ENCODE measurements around the gene ZC3H7B. TPM values are rescaled to one million over a fixed set of nuclear protein-coding genes. Genes with fewer than 3 reads are reported as not detected.

Gene ZC3H7B
- total RNA-seq, 1 donor from 2014 or later = 84.3 TPM

- Mint-ChIP-seq H3K4me1 (peaks cover 6% of the 10 kb centered on the region), H3K4me3 (no peak overlapping the region), H3K27me3 (ENCODE audit: low read depth) (no peaks in the 10 kb centered on the region), H3K36me3 (ENCODE audit: low read depth) (peaks cover 4% of the 10 kb centered on the region), H3K27ac (ENCODE audit: unreplicated experiment) (no peak overlapping the region), H3K9me3 (no peaks in the 10 kb centered on the region)
- no peak for DNase-seq (ENCODE audit: low read depth, low spot score)
- no peak for TF ChIP-seq CTCF (conservative IDR thresholded peaks at IDR 0.05)
Measured at GRCh38 chr22:41296826-41297667, 4.3 kb upstream of the ZC3H7B start.

- no peaks in the 10 kb centered on the region for H3K27me3 Mint-ChIP-seq (ENCODE audit: low read depth)
- no peaks in the 10 kb centered on the region for H3K9me3 Mint-ChIP-seq
- H3K27ac Mint-ChIP-seq (ENCODE audit: unreplicated experiment) = no peak overlapping the region
- no peak for DNase-seq (ENCODE audit: low read depth, low spot score)
- H3K4me1 Mint-ChIP-seq = peaks cover 26% of the 10 kb centered on the region
- H3K36me3 Mint-ChIP-seq (ENCODE audit: low read depth) = no peaks in the 10 kb centered on the region
- no peak for TF ChIP-seq CTCF (conservative IDR thresholded peaks at IDR 0.05)
- H3K4me3 Mint-ChIP-seq = peak overlapping the region; percentile 83
Measured at GRCh38 chr22:41300661-41301060, 664 bp upstream of the ZC3H7B start.

- TF ChIP-seq CTCF (conservative IDR thresholded peaks at IDR 0.05) = no peak
- H3K9me3 Mint-ChIP-seq = no peaks in the 10 kb centered on the region
- H3K27ac Mint-ChIP-seq (ENCODE audit: unreplicated experiment) = peak overlapping the region; percentile 45
- peaks cover 3% of the 10 kb centered on the region for H3K36me3 Mint-ChIP-seq (ENCODE audit: low read depth)
- H3K4me3 Mint-ChIP-seq = peak overlapping the region; percentile 91
- peak; percentile 55 for DNase-seq (ENCODE audit: low read depth, low spot score)
- H3K27me3 Mint-ChIP-seq (ENCODE audit: low read depth) = no peaks in the 10 kb centered on the region
- H3K4me1 Mint-ChIP-seq = peaks cover 30% of the 10 kb centered on the region
Measured at GRCh38 chr22:41302021-41302767, 869 bp downstream of the ZC3H7B start.

- H3K4me1 Mint-ChIP-seq = peaks cover 36% of the 10 kb centered on the region
- DNase-seq (ENCODE audit: low read depth, low spot score) = no peak
- H3K4me3 Mint-ChIP-seq = peak overlapping the region; percentile 91
- H3K36me3 Mint-ChIP-seq (ENCODE audit: low read depth) = peaks cover 3% of the 10 kb centered on the region
- no peaks in the 10 kb centered on the region for H3K9me3 Mint-ChIP-seq
- peak overlapping the region; percentile 45 for H3K27ac Mint-ChIP-seq (ENCODE audit: unreplicated experiment)
- H3K27me3 Mint-ChIP-seq (ENCODE audit: low read depth) = no peaks in the 10 kb centered on the region
- TF ChIP-seq CTCF (conservative IDR thresholded peaks at IDR 0.05) = no peak
Measured at GRCh38 chr22:41302811-41303210, 1.5 kb downstream of the ZC3H7B start.

- TF ChIP-seq CTCF (conservative IDR thresholded peaks at IDR 0.05) = no peak
- Mint-ChIP-seq H3K4me3 (peak overlapping the region; percentile 57), H3K27ac (ENCODE audit: unreplicated experiment) (no peak overlapping the region), H3K27me3 (ENCODE audit: low read depth) (no peaks in the 10 kb centered on the region), H3K9me3 (no peaks in the 10 kb centered on the region), H3K4me1 (peaks cover 43% of the 10 kb centered on the region), H3K36me3 (ENCODE audit: low read depth) (peaks cover 10% of the 10 kb centered on the region)
- DNase-seq (ENCODE audit: low read depth, low spot score) = no peak
Measured at GRCh38 chr22:41305646-41306045, 4.3 kb downstream of the ZC3H7B start.
